ENCODE data around the gene DAPK1. TPM values are rescaled to one million over a fixed set of nuclear protein-coding genes. Genes with fewer than 3 reads are reported as not detected.

DAPK1 gene
- total RNA-seq, 2 experiments from 2014 or later = 0.29 to 0.47 TPM

- CTCF ChIA-PET = no interaction called here
- H3K27me3 Mint-ChIP-seq (ENCODE audit: low read depth) = peaks cover 3% of the 10 kb centered on the region
- POLR2A ChIA-PET = no interaction called here
- no peaks in the 10 kb centered on the region for H3K9me3 Mint-ChIP-seq (ENCODE audit: insufficient read depth)
- H3K4me1 Mint-ChIP-seq (ENCODE audit: low read depth) = peaks cover 9% of the 10 kb centered on the region
- no peak for ATAC-seq
- no peak overlapping the region for H3K4me3 Mint-ChIP-seq
- H3K36me3 Mint-ChIP-seq (ENCODE audit: low read depth) = no peaks in the 10 kb centered on the region
- no peak overlapping the region for H3K27ac Mint-ChIP-seq
- no peak for DNase-seq
These were observed 144.9 kb downstream of the DAPK1 start for GRCh38 chr9:87642330-87643106.

- Mint-ChIP-seq H3K9me3 (ENCODE audit: insufficient read depth) (no peaks in the 10 kb centered on the region), H3K27me3 (ENCODE audit: low read depth) (peaks cover 3% of the 10 kb centered on the region), H3K4me3 (no peak overlapping the region), H3K27ac (no peak overlapping the region), H3K4me1 (ENCODE audit: low read depth) (peaks cover 9% of the 10 kb centered on the region), H3K36me3 (ENCODE audit: low read depth) (no peaks in the 10 kb centered on the region)
- CTCF ChIA-PET = no interaction called here
- DNase-seq (no peak), ATAC-seq (no peak)
- POLR2A ChIA-PET = no interaction called here
These were observed 145.5 kb downstream of the DAPK1 start for GRCh38 chr9:87643107-87643650.

GRCh38 chr9:87643778-87644570 lies 146.3 kb downstream of the DAPK1 start:
- H3K27ac Mint-ChIP-seq = no peak overlapping the region
- ATAC-seq = no peak
- no peak for DNase-seq
- peaks cover 3% of the 10 kb centered on the region for H3K27me3 Mint-ChIP-seq (ENCODE audit: low read depth)
- ChIA-PET CTCF (no interaction called here), POLR2A (no interaction called here)
- no peaks in the 10 kb centered on the region for H3K36me3 Mint-ChIP-seq (ENCODE audit: low read depth)
- H3K4me3 Mint-ChIP-seq = no peak overlapping the region
- H3K9me3 Mint-ChIP-seq (ENCODE audit: insufficient read depth) = no peaks in the 10 kb centered on the region
- peaks cover 9% of the 10 kb centered on the region for H3K4me1 Mint-ChIP-seq (ENCODE audit: low read depth)

- H3K4me3 Mint-ChIP-seq = no peak overlapping the region
- ATAC-seq (no peak), DNase-seq (no peak)
- no peaks in the 10 kb centered on the region for H3K9me3 Mint-ChIP-seq (ENCODE audit: insufficient read depth)
- POLR2A ChIA-PET = no interaction called here
- no peak overlapping the region for H3K27ac Mint-ChIP-seq
- H3K27me3 Mint-ChIP-seq (ENCODE audit: low read depth) = peaks cover 3% of the 10 kb centered on the region
- CTCF ChIA-PET = no interaction called here
- H3K4me1 Mint-ChIP-seq (ENCODE audit: low read depth) = peaks cover 9% of the 10 kb centered on the region
- no peaks in the 10 kb centered on the region for H3K36me3 Mint-ChIP-seq (ENCODE audit: low read depth)
These were observed 147.0 kb downstream of the DAPK1 start for GRCh38 chr9:87644659-87645058.

GRCh38 chr9:87646546-87646945 lies 148.9 kb downstream of the DAPK1 start:
- peaks cover 4% of the 10 kb centered on the region for H3K27me3 Mint-ChIP-seq (ENCODE audit: low read depth)
- ChIA-PET POLR2A (no interaction called here), CTCF (no interaction called here)
- H3K27ac Mint-ChIP-seq = no peak overlapping the region
- H3K9me3 Mint-ChIP-seq (ENCODE audit: insufficient read depth) = no peaks in the 10 kb centered on the region
- H3K36me3 Mint-ChIP-seq (ENCODE audit: low read depth) = no peaks in the 10 kb centered on the region
- no peak for DNase-seq
- no peak overlapping the region for H3K4me3 Mint-ChIP-seq
- H3K4me1 Mint-ChIP-seq (ENCODE audit: low read depth) = peaks cover 9% of the 10 kb centered on the region
- ATAC-seq = no peak

- Mint-ChIP-seq H3K27me3 (ENCODE audit: low read depth) (peaks cover 4% of the 10 kb centered on the region), H3K9me3 (ENCODE audit: insufficient read depth) (no peaks in the 10 kb centered on the region), H3K27ac (no peak overlapping the region), H3K4me3 (no peak overlapping the region), H3K4me1 (ENCODE audit: low read depth) (peaks cover 5% of the 10 kb centered on the region), H3K36me3 (ENCODE audit: low read depth) (no peaks in the 10 kb centered on the region)
- no peak for DNase-seq
- POLR2A ChIA-PET = no interaction called here
- CTCF ChIA-PET = no interaction called here
- ATAC-seq = no peak
These were observed 149.4 kb downstream of the DAPK1 start for GRCh38 chr9:87647114-87647513.

GRCh38 chr9:87648606-87649005 lies 150.9 kb downstream of the DAPK1 start:
- no peaks in the 10 kb centered on the region for H3K9me3 Mint-ChIP-seq (ENCODE audit: insufficient read depth)
- ChIA-PET CTCF (no interaction called here), POLR2A (no interaction called here)
- no peaks in the 10 kb centered on the region for H3K4me1 Mint-ChIP-seq (ENCODE audit: low read depth)
- H3K27ac Mint-ChIP-seq = no peak overlapping the region
- ATAC-seq = no peak
- H3K4me3 Mint-ChIP-seq = no peak overlapping the region
- DNase-seq = no peak
- H3K27me3 Mint-ChIP-seq (ENCODE audit: low read depth) = peaks cover 4% of the 10 kb centered on the region
- no peaks in the 10 kb centered on the region for H3K36me3 Mint-ChIP-seq (ENCODE audit: low read depth)

GRCh38 chr9:87650611-87651295 lies 153.1 kb downstream of the DAPK1 start:
- no peak for ATAC-seq
- ChIA-PET CTCF (no interaction called here), POLR2A (no interaction called here)
- Mint-ChIP-seq H3K9me3 (ENCODE audit: insufficient read depth) (no peaks in the 10 kb centered on the region), H3K36me3 (ENCODE audit: low read depth) (no peaks in the 10 kb centered on the region), H3K4me3 (no peak overlapping the region), H3K27ac (no peak overlapping the region), H3K27me3 (ENCODE audit: low read depth) (peaks cover 2% of the 10 kb centered on the region), H3K4me1 (ENCODE audit: low read depth) (no peaks in the 10 kb centered on the region)
- no peak for DNase-seq

- Mint-ChIP-seq H3K4me3 (no peak overlapping the region), H3K9me3 (ENCODE audit: insufficient read depth) (no peaks in the 10 kb centered on the region), H3K27me3 (ENCODE audit: low read depth) (peaks cover 2% of the 10 kb centered on the region), H3K36me3 (ENCODE audit: low read depth) (no peaks in the 10 kb centered on the region), H3K27ac (no peak overlapping the region), H3K4me1 (ENCODE audit: low read depth) (no peaks in the 10 kb centered on the region)
- CTCF ChIA-PET = no interaction called here
- no peak for DNase-seq
- ATAC-seq = no peak
- POLR2A ChIA-PET = no interaction called here
These were observed 153.8 kb downstream of the DAPK1 start for GRCh38 chr9:87651431-87651830.

GRCh38 chr9:87653941-87654340 lies 156.3 kb downstream of the DAPK1 start:
- H3K27ac Mint-ChIP-seq = no peak overlapping the region
- ChIA-PET POLR2A (interaction anchor here (0.7 kb wide), 1 partner anchor 1237 kb away, joined by 3 read pairs; no protein-coding TSS in a partner anchor), CTCF (no interaction called here)

GRCh38 chr9:87655731-87656130 lies 158.1 kb downstream of the DAPK1 start:
- no peaks in the 10 kb centered on the region for H3K27me3 Mint-ChIP-seq (ENCODE audit: low read depth)
- POLR2A ChIA-PET = no interaction called here
- no peaks in the 10 kb centered on the region for H3K36me3 Mint-ChIP-seq (ENCODE audit: low read depth)
- H3K9me3 Mint-ChIP-seq (ENCODE audit: insufficient read depth) = no peaks in the 10 kb centered on the region
- DNase-seq (no peak), ATAC-seq (no peak)
- CTCF ChIA-PET = no interaction called here
- no peak overlapping the region for H3K4me3 Mint-ChIP-seq
- no peaks in the 10 kb centered on the region for H3K4me1 Mint-ChIP-seq (ENCODE audit: low read depth)
- no peak overlapping the region for H3K27ac Mint-ChIP-seq

More at GRCh38 chr9:87653941-87654340, 156.3 kb downstream of the DAPK1 start:
- no peak for ATAC-seq
- Mint-ChIP-seq H3K9me3 (ENCODE audit: insufficient read depth) (no peaks in the 10 kb centered on the region), H3K4me3 (no peak overlapping the region), H3K27me3 (ENCODE audit: low read depth) (peaks cover 2% of the 10 kb centered on the region), H3K4me1 (ENCODE audit: low read depth) (no peaks in the 10 kb centered on the region), H3K36me3 (ENCODE audit: low read depth) (no peaks in the 10 kb centered on the region)
- DNase-seq = no peak

GRCh38 chr9:87656485-87656884 lies 158.8 kb downstream of the DAPK1 start:
- Mint-ChIP-seq H3K4me1 (ENCODE audit: low read depth) (no peaks in the 10 kb centered on the region), H3K27ac (no peak overlapping the region), H3K36me3 (ENCODE audit: low read depth) (no peaks in the 10 kb centered on the region), H3K27me3 (ENCODE audit: low read depth) (peaks cover 2% of the 10 kb centered on the region), H3K9me3 (ENCODE audit: insufficient read depth) (no peaks in the 10 kb centered on the region), H3K4me3 (no peak overlapping the region)
- CTCF ChIA-PET = no interaction called here
- ATAC-seq = no peak
- no peak for DNase-seq
- POLR2A ChIA-PET = no interaction called here
